Adrenal gland (tissue), 12 donors: ENCODE results near the gene KLK15. TPM values are rescaled to one million over a fixed set of nuclear protein-coding genes. Genes with fewer than 3 reads are reported as not detected.
"Not testable (repeated sequence)": the region's sequence is repeated elsewhere in the genome, so short reads cannot be mapped to it uniquely, and the experiment has no call there.

Source experiments
- DNase-seq, 7 donors: peaks; one replicate each; pipeline ENCODE4 v3.0.0-alpha.2; 2019 to 2020
- H3K27ac ChIP-seq, 5 donors: fragments of 200-600 bp; sonication (generic) in 4 of 5; 1 replicate in 3 of 5; 2 replicates in 2 of 5; pipeline versions ENCODE4 v1.5.1 to v1.8.0; 2016 to 2020; ENCODE audit warnings: mild to moderate bottlenecking in 1 of 5
- H3K27me3 ChIP-seq: fragments of 200-600 bp; 2 replicates; pipeline ENCODE4 v1.8.0; 2021
- H3K36me3 ChIP-seq, 2 donors: fragments of 200-600 bp; replicated peaks in 1 of 2; 1 replicate in 1 of 2; 2 replicates in 1 of 2; pipeline versions ENCODE4 v1.5.1 to v1.8.0; 2018 to 2022
- H3K4me1 ChIP-seq, 2 donors: fragments of 200-600 bp; replicated peaks in 1 of 2; 1 replicate in 1 of 2; 2 replicates in 1 of 2; pipeline versions ENCODE4 v1.5.1 to v1.8.0; 2018 to 2021
- H3K4me3 ChIP-seq, 4 donors: fragments of 200-600 bp; sonication (generic) in 3 of 4; one replicate each; pipeline ENCODE4 v1.5.1; 2016 to 2018
- H3K9me3 ChIP-seq, 3 donors: fragments of 200-600 bp; sonication (generic) in 1 of 3; replicated peaks in 1 of 3; 1 replicate in 2 of 3; 2 replicates in 1 of 3; pipeline versions ENCODE4 v1.5.1 to v1.8.0; 2016 to 2021
- POLR2A ChIP-seq, 2 donors: fragments of 450-650 bp; IDR thresholded peaks; one replicate each; pipeline ENCODE4 v1.6.1; 2017; ENCODE audit warnings: antibody characterized with exemption in 2 of 2, mild to moderate bottlenecking in 2 of 2, moderate library complexity in 1 of 2
- WGBS, 4 donors: extraction: QIAGEN DNeasy Blood & Tissue Kit in 2 of 4; methylation state at CpG; one replicate each; pipeline versions ENCODE4 v1.1.5 to v1.1.7; 2013 to 2017; 5-methylcytosine and 5-hydroxymethylcytosine counted together
- intact Hi-C, 2 donors: fragments of 100-400 bp; cut with DNase I; formaldehyde crosslinking; loops; one replicate each; pipeline versions ENCODE4 v1.14.1 to v1.15.0; 2022 to 2023
- polyA plus RNA-seq, 3 donors: library from polyadenylated mRNA; stranded (reverse); fragments of 200-250 nt in 2 of 3; fragments of 350-450 nt in 1 of 3; fragmentation: Illumina TruSeq in 1 of 3; extraction: RNeasy Lipid Tissue Mini Kit (QIAGEN cat#74804) in 1 of 3; gene quantifications; one replicate each; pipeline ENCODE4 v1.2.3, GENCODE V29; 2013 to 2014
- total RNA-seq, 9 donors: library from RNA; depleted of rRNA in 4 of 9; stranded (reverse); fragments of >200 nt in 4 of 9; fragments of 120-200 nt in 1 of 9; fragmentation: NEBNext Ultra II Directional in 1 of 9; extraction: Animal tissue kit (Norgen Biotek cat#: 25700) in 1 of 9; gene quantifications; one replicate each; pipeline versions ENCODE4 v1.1.0 to v1.2.4, GENCODE V29; 2013 to 2023
- TF ChIP-seq, protein P1 (sequence below), 6 experiments: fragments of 450-650 bp in 4 of 6; fragments of 200-600 bp in 2 of 6; sonication (generic) in 1 of 6; IDR thresholded peaks; 1 replicate in 5 of 6; 2 replicates in 1 of 6; pipeline versions ENCODE4 v1.5.1 to v1.8.0; 2016 to 2021; ENCODE audit warnings: antibody characterized with exemption in 6 of 6, mild to moderate bottlenecking in 2 of 6, moderate library complexity in 1 of 6
- donor health status: healthy with polysubstance abuse.
- donor health status: Bipolar disorder and iron deficiency.
- donor health status: DM: yes; HTN: yes; CAD: no.
- donor health status: DM: no; HTN: no; CAD: no.
- donor health status: DM: no; HTN: no; CAD: no.
- donor health status: DM: yes; HTN: yes; CAD: no.

KLK15 gene
- total and polyA plus RNA-seq, 12 donors: 0.15 to 5.1 (median 0.99) TPM; not detected in 2

- peak overlapping the region in 1 of 5 donors; percentile 52 for H3K27ac ChIP-seq
- DNase-seq: peak; percentile 57 to 87 (median 75)
- intact Hi-C loops: no loop called here
- H3K36me3 ChIP-seq: no peaks in the 10 kb centered on the region
- no peaks in the 10 kb centered on the region for H3K9me3 ChIP-seq
- peaks cover 31% of the 10 kb centered on the region for H3K27me3 ChIP-seq
- 6 to 16% (median 9%) methylated on average over 17 to 52 of the region's 52 CpGs for WGBS, 4 donors
- peak overlapping the region in 1 of 4 donors; percentile 69 for H3K4me3 ChIP-seq
- peaks cover 0 to 11% of the 10 kb centered on the region in 2 donors for H3K4me1 ChIP-seq
- TF ChIP-seq, protein P1, sequence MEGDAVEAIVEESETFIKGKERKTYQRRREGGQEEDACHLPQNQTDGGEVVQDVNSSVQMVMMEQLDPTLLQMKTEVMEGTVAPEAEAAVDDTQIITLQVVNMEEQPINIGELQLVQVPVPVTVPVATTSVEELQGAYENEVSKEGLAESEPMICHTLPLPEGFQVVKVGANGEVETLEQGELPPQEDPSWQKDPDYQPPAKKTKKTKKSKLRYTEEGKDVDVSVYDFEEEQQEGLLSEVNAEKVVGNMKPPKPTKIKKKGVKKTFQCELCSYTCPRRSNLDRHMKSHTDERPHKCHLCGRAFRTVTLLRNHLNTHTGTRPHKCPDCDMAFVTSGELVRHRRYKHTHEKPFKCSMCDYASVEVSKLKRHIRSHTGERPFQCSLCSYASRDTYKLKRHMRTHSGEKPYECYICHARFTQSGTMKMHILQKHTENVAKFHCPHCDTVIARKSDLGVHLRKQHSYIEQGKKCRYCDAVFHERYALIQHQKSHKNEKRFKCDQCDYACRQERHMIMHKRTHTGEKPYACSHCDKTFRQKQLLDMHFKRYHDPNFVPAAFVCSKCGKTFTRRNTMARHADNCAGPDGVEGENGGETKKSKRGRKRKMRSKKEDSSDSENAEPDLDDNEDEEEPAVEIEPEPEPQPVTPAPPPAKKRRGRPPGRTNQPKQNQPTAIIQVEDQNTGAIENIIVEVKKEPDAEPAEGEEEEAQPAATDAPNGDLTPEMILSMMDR (IDR thresholded peaks at IDR 0.05): no peak
- TF ChIP-seq POLR2A (IDR thresholded peaks at IDR 0.05): no peak
Observed at GRCh38 chr19:50817941-50818858, 15.2 kb downstream of the KLK15 start.

DNA sequence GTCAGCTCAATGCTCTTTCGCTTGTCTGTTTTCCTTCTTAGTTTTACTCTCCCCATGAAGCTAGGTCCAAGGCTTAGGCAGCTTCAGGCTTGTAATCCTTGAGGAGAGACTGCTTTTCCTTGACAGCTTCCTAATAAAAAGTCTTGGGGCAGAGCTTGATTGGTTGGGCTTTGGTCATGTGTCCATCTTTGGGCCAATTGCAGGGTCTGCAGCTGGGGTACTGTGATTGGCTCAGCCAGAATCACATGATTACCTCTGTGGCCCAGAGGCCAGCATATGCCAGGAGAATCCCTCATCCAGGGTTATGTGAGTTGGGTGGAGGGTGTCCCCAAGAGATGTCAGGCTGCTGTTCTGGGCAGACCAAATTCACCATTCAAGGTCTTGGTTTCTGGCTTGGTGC, 17.9 kb downstream of the KLK15 start:
- intact Hi-C loops: no loop called here
- TF ChIP-seq POLR2A (IDR thresholded peaks at IDR 0.05): no peak
- TF ChIP-seq, protein P1 (IDR thresholded peaks at IDR 0.05): no peak
- WGBS, 4 donors: 97 to 100% (median 100%) methylated on average over 1 of the region's 1 CpG
- H3K27me3 ChIP-seq: peaks cover 23% of the 10 kb centered on the region
- H3K9me3 ChIP-seq: no peaks in the 10 kb centered on the region
- H3K27ac ChIP-seq: no peak overlapping the region
- DNase-seq: no peak
- no peak overlapping the region for H3K4me3 ChIP-seq
- H3K4me1 ChIP-seq: peaks cover 0 to 8% of the 10 kb centered on the region in 2 donors
- H3K36me3 ChIP-seq: no peaks in the 10 kb centered on the region

DNA sequence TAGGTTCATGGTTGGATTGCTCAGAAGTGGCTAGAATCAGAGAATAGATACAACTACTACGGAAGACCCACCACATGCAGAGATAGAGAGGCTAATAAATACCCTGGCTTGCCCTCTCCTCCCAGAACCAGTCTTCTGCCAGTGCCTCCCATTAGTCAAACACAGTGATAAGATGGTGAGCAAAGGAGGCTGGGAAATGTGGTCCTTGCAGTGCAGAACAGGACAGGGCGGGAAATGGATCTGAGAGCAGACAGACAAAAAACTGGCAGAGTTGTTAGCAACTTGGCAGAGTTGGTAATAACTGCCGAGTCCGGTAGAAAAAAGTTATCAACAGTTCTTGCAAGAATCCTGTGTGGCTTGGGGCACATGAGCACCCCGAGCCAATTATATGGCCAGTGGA, 18.5 kb downstream of the KLK15 start:
- Histone ChIP-seq H3K9me3 (no peaks in the 10 kb centered on the region), H3K4me3 (no peak overlapping the region), H3K27me3 (peaks cover 20% of the 10 kb centered on the region), H3K27ac (no peak overlapping the region), H3K36me3 (no peaks in the 10 kb centered on the region), H3K4me1 (peaks cover 0 to 7% of the 10 kb centered on the region in 2 donors)
- DNase-seq: no peak
- intact Hi-C loops: no loop called here
- TF ChIP-seq, protein P1 (IDR thresholded peaks at IDR 0.05): no peak
- WGBS, 4 donors: 86 to 90% (median 86%) methylated on average over 5 of the region's 5 CpGs

GRCh38 chr19:50812474-50812873, 20.9 kb downstream of the KLK15 start:
- intact Hi-C loops: no loop called here
- Histone ChIP-seq H3K4me1 (no peaks in the 10 kb centered on the region), H3K27ac (no peak overlapping the region), H3K36me3 (no peaks in the 10 kb centered on the region), H3K27me3 (no peaks in the 10 kb centered on the region), H3K9me3 (no peaks in the 10 kb centered on the region), H3K4me3 (no peak overlapping the region)
- DNase-seq: no peak
- TF ChIP-seq, protein P1 (IDR thresholded peaks at IDR 0.05): no peak
- TF ChIP-seq POLR2A (IDR thresholded peaks at IDR 0.05): no peak
- 69 to 71% (median 71%) methylated on average over 2 to 3 of the region's 3 CpGs; no CpG with 5 or more reads in 1 of the 4 donors for WGBS, 4 donors

DNA sequence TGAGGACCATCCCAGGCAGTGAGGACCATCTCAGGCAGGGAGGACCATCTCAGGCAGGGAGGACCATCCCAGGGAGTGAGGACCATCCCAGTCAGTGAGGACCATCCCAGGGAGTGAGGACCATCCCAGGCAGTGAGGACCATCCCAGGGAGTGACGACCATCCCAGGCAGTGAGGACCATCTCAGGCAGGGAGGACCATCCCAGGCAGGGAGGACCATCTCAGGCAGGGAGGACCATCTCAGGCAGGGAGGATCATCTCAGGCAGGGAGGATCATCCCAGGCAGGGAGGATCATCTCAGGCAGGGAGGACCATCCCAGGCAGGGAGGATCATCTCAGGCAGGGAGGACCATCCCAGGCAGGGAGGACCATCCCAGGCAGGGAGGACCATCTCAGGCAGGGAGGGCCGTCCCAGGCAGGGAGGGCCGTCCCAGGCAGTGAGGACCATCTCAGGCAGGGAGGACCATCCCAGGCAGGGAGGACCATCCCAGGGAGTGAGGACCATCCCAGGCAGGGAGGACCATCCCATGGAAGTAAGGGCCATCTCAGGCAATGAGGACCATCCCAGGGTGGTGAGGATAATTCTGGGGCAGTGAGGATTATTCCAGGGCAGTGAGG, 21.6 kb downstream of the KLK15 start:
- H3K9me3 ChIP-seq, DNase-seq, intact Hi-C loops, H3K4me1 ChIP-seq, H3K36me3 ChIP-seq, H3K4me3 ChIP-seq, H3K27me3 ChIP-seq, H3K27ac ChIP-seq: not testable (repeated sequence)
- 36 to 88% (median 72%) methylated on average over 2 to 3 of the region's 3 CpGs for WGBS, 4 donors
